IPS-18c (cell line): ENCODE measurements around the gene SUSD1.

Experiments
- H3K4me3 ChIP-seq: 2 replicates; pipeline ENCODE4 v1.7.0; 2013; ENCODE audit warnings: low read depth, mild to moderate bottlenecking, low read length, moderate library complexity; ENCODE audit not compliant: insufficient read depth
- H3K9me3 ChIP-seq: one replicate; pipeline ENCODE4 v1.6.1; 2013; ENCODE audit warnings: mild to moderate bottlenecking, low read length, moderate library complexity; ENCODE audit not compliant: control insufficient read depth, insufficient read depth

SUSD1 gene

GRCh38 chr9:112043423-112043822 lies 131.7 kb downstream of the SUSD1 start:
- H3K9me3 ChIP-seq: no peaks in the 10 kb centered on the region
- H3K4me3 ChIP-seq: no peak overlapping the region

GRCh38 chr9:112042769-112043168 lies 132.3 kb downstream of the SUSD1 start:
- Histone ChIP-seq H3K9me3 (no peaks in the 10 kb centered on the region), H3K4me3 (no peak overlapping the region)

- H3K9me3 ChIP-seq: no peaks in the 10 kb centered on the region
- no peak overlapping the region for H3K4me3 ChIP-seq
These were observed 132.9 kb downstream of the SUSD1 start for GRCh38 chr9:112042244-112042638.

GRCh38 chr9:112041536-112042243 lies 133.4 kb downstream of the SUSD1 start:
- no peaks in the 10 kb centered on the region for H3K9me3 ChIP-seq
- H3K4me3 ChIP-seq: no peak overlapping the region

- no peak overlapping the region for H3K4me3 ChIP-seq
- no peaks in the 10 kb centered on the region for H3K9me3 ChIP-seq
These were observed 133.9 kb downstream of the SUSD1 start for GRCh38 chr9:112041199-112041535.

- no peak overlapping the region for H3K4me3 ChIP-seq
- no peaks in the 10 kb centered on the region for H3K9me3 ChIP-seq
These were observed 137.1 kb downstream of the SUSD1 start for GRCh38 chr9:112038017-112038408.

GRCh38 chr9:112037281-112038016 lies 137.6 kb downstream of the SUSD1 start:
- H3K4me3 ChIP-seq: no peak overlapping the region

GRCh38 chr9:112035166-112035826 lies 139.8 kb downstream of the SUSD1 start:
- H3K4me3 ChIP-seq: no peak overlapping the region
- H3K9me3 ChIP-seq: no peaks in the 10 kb centered on the region

More at GRCh38 chr9:112037281-112038016, 137.6 kb downstream of the SUSD1 start:
- no peaks in the 10 kb centered on the region for H3K9me3 ChIP-seq

GRCh38 chr9:112034216-112034611 lies 140.9 kb downstream of the SUSD1 start:
- no peak overlapping the region for H3K4me3 ChIP-seq
- H3K9me3 ChIP-seq: no peaks in the 10 kb centered on the region

GRCh38 chr9:112033237-112034215 lies 141.6 kb downstream of the SUSD1 start:
- Histone ChIP-seq H3K4me3 (no peak overlapping the region), H3K9me3 (no peaks in the 10 kb centered on the region)

- no peak overlapping the region for H3K4me3 ChIP-seq
- no peaks in the 10 kb centered on the region for H3K9me3 ChIP-seq
These were observed 142.4 kb downstream of the SUSD1 start for GRCh38 chr9:112032743-112033142.

- Histone ChIP-seq H3K9me3 (no peaks in the 10 kb centered on the region), H3K4me3 (no peak overlapping the region)
These were observed 143.1 kb downstream of the SUSD1 start for GRCh38 chr9:112032009-112032408.

GRCh38 chr9:112031400-112031799 lies 143.7 kb downstream of the SUSD1 start:
- no peak overlapping the region for H3K4me3 ChIP-seq
- no peaks in the 10 kb centered on the region for H3K9me3 ChIP-seq

GRCh38 chr9:112029921-112030444 lies 145.1 kb downstream of the SUSD1 start:
- H3K4me3 ChIP-seq: no peak overlapping the region

GRCh38 chr9:112028242-112029221 lies 146.6 kb downstream of the SUSD1 start:
- Histone ChIP-seq H3K4me3 (no peak overlapping the region), H3K9me3 (no peaks in the 10 kb centered on the region)

More at GRCh38 chr9:112029921-112030444, 145.1 kb downstream of the SUSD1 start:
- H3K9me3 ChIP-seq: no peaks in the 10 kb centered on the region

- H3K4me3 ChIP-seq: no peak overlapping the region
- H3K9me3 ChIP-seq: no peaks in the 10 kb centered on the region
These were observed 149.2 kb downstream of the SUSD1 start for GRCh38 chr9:112025850-112026249.
